HG03196 (cell line): ENCODE data around the gene SLC35F6.
"Not testable (repeated sequence)": the region's sequence is repeated elsewhere in the genome, so short reads cannot be mapped to it uniquely, and the experiment has no call there.

Experiments
- ATAC-seq: cut with Tn5 transposase; IDR thresholded peaks from one replicate; pipeline ENCODE4 v1.9.1; 2021; ENCODE audit not compliant: unreplicated experiment

SLC35F6 gene

DNA sequence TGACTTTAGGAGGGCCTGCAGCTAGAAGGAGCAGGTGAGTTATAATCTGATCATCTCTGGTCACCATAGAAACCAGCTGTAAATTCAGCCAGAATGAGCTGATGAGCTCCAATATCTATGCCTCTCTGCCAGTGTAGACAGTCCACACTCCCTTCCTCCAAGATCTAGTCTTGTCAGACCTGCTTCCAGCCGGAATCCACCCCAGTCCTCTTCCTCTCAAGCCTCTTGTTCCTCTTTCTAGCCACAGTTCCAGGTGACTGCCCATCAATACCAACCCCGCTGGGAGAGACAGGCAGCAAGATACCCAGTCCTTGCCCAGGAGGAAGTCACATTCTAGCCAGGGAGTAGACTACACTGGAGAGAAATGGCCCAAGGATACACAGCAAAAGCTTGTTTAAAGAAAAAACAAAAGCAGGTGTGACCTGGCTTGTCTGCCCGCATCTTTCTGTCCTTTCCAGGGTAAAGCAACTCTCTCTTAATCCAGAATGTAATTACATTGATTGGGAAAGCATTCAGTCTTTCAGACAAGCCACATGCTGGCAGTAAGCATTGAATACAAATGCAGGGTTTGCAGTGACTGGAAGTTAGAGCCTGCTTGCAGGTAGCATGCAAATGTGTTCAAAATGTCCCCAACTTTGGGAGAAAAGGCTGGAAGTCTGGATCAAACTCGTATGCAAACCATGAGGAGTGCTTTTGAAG, 9.0 kb upstream of the SLC35F6 start:
- ATAC-seq, result no peak

DNA sequence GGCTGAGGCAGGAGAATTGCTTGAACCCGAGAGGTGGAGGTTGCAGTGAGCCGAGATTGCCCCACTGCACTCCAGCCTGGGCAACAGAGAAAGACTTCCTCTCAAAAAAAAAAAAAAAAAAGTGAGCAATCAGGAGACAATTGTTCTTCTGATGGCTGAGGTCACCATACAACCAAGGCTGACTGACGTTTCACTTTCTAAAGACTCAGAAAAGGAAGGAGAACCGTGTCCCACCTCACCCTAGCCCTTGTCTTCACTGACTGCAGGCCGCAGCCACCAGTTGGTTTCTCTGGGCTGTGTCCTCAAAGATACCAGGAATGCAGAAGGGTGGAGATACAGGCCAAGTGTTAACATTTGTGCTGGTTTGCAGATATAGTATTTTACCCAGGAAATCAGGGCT, 7.7 kb upstream of the SLC35F6 start:
- no peak for ATAC-seq

DNA sequence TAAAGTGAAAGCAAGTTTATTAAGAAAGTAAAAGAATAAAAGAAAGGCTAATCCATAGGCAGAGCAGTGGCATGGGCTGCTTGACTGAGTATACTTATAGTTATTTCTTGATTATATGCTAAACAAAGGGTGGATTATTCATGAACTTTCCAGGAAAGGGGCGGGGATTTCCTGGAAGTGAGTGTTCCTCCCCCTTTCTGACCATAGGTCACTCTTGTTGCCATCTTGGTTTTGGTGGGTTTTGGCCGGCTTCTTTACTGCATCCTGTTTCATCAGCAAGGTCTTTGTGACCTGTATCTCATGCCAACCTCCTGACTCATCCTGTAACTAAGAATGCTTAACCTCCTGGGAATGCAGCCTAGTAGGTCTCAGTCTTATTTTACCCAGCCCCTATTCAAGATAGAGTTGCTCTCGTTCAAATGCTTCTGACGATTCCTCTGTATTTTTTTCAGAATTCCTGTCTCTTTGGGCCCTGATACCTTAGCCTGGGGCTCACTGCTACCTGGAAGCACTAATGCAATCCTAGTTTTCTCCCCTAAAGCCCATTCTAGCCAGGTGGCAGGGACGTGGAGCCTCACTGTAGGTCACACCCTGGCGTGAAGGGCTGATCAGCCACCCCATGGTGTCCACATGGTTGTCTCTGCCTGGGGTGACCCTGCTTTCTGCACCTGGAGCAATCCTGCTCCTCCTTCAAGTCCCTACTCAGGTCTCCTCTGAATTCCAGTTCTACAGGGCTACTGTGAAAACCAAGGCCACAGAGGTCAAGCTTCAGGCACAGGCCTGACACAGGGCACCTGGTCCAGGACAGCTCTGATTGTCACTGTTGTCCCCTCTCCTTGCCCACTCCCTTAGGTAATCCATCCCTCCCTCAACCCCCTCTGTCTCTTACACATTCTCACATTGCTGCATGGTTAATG, 6.0 kb upstream of the SLC35F6 start:
- ATAC-seq, result no peak

- ATAC-seq, result no peak
Measured at GRCh38 chr2:26758790-26759321, 5.2 kb upstream of the SLC35F6 start.

DNA sequence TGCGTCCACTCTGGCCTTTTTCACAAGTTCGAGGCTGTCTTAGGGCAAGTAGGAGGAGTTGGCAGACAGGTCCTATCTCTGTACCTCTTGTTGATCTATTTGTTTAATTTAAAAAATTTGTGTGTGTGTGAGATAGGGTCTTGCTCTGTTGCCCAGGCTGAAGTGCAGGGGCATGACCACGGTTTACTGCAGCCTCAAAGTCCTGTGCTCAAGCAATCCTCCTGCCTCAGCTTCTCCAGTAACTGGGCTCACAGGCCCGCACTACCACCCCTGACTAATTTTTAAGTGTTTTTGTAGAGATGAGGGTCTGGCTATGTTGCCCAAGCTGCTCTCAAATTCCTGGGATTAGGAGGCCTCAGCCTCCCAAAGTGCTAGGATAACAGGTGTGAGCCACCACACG, 4.2 kb upstream of the SLC35F6 start:
- no peak for ATAC-seq

- not testable (repeated sequence) for ATAC-seq
Measured at GRCh38 chr2:26760991-26761390, 3.1 kb upstream of the SLC35F6 start.

- ATAC-seq, result no peak
Measured at GRCh38 chr2:26763019-26763418, 1.1 kb upstream of the SLC35F6 start.

DNA sequence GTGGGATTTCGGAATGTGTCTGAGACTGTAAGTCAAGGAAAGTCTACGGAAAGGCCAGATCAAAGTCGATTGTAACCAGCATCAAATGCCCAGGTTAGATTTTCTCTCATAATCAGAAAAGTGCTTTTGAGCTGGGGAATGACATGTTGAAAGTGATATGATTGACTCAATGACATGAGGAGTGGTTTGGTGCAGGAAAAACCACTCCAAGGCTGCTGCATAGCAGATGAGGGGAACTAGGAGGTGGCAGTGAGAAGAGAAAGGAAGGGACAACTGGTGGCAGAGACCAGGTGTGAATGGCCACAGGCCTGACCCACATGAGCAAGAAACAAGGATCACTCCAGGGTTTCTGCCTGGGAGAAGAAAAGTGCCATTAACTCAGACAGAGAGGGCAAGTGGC, 822 bp downstream of the SLC35F6 start:
- ATAC-seq, result no peak

DNA sequence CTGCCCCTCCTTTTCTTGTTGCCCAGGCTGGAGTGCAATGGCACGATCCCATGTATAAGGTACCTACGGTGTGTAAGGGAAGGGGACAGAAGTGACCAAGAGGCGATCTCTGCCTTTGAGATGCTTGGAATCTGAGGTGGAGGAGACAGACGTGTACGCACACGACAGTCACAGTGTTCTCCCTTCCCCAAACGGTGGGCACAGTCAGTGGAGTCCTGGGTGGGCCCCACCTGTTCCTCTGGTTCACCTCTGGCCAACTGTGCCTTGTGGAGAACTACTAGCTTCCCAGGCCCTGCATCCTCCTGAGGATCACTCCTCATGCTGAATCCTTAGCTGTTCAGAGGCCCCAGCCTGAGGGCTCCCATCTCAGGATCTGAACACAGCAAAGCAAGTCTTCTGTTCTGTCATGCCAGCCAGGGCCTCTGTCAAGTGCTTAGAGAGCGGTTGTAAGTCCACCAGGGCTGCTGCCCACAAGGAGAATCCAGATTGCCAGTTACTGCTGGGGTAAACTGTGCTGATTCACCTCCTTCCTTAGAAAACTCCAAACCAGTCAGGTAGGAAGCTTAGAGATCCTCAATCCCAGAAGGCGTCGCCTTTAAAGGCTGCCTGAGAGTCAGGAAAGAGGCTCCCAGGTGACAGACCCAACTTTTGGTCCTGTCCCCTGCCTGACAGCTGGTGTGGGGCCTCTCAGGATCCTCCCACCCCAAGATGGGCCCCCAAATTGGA, 1.6 kb downstream of the SLC35F6 start:
- ATAC-seq, result no peak

DNA sequence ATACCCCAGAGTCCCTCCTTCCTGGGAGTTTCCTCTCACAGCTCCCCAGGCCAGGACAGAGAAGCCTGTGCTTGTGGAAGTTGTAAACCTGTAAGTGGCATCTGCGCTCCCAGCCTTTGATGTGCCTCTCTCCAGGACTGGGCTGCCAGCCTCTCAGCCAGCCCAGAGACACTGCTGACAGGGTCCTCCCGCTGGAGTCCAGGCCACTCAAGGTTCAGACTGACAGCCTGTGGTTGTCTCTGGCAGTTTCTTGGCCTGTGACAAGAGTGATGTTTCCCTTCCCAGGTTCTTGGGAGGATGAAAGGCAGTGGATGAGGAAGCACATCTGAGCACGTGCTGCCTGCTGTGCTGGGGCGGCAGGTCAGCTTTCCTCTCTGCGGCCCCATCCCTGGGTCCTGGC, 3.0 kb downstream of the SLC35F6 start:
- no peak for ATAC-seq

DNA sequence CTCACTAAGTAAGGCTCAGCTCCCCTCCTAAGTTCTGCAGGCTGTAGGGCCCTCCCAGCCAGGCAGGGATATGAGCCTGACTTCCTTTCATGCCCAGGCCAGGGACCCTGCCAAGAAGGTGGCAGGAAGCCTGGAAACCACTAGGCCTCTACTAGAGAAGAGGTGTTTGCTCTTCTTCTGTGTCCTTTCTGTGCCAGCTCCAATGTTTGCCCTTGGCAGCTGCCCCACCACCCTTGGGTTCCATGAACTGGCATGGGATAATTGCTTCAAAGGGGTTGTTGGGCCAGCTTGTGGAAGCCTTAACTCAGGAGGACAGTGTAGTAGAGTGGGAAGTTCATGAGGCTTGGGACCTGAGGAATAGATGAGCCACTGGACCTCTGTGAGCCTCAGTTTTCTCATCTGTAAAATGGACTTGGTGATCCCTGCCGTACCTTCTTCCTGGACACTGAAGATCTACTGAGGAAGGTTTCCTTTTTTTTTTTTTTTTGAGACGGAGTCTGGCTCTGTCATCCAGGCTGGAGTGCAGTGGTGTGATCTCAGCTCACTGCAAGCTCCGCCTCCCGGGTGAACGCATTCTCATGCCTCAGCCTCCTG, 3.9 kb downstream of the SLC35F6 start:
- no peak for ATAC-seq

- no peak for ATAC-seq
Measured at GRCh38 chr2:26768759-26769088, 4.6 kb downstream of the SLC35F6 start.

GRCh38 chr2:26769089-26769761, 5.1 kb downstream of the SLC35F6 start:
- no peak for ATAC-seq

GRCh38 chr2:26770986-26771586, 7.0 kb downstream of the SLC35F6 start:
- no peak for ATAC-seq

DNA sequence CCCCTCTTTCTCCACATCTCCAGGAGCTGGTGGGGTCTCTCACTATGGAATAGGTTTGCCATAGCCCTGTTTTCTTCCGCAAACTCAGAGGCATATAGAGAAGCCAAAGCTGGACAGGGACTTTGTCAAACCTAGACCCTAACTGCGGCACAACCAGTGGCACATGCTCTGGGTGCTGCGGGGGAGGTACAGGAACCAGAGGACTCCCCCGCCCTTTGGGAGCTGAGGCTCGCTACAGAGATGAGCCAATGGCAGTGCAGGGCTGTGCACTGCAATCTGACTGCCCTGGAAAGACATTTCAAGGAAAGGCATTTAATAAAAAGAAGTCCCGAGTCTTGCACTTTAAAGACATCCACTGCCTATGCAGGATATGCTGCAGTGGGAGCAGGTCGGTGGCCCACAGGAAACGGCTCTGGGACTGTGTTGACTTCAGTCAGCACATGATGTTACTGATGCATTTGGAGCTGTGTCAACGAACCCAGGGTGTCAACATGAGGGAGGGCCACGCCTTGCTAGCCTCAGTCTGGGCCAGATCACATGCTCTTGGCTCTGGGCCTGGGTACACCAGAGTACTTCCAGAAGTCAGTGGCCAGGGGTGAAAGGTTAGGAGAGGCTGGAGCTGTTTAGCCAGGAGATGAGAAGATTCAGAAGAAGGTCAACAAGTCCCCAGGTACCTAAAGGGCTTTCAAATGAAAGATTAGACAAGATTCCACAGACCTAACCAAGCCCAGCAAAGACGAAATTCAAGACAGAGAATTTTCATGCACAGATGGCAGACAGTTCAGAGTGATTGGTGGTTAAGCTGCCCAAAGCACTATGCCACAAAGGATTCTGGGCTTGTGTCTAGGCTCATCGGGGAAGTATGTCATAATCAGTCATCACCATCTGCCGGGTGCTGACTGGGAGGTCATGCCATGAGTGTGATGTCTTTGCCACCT, 8.2 kb downstream of the SLC35F6 start:
- ATAC-seq, result no peak

DNA sequence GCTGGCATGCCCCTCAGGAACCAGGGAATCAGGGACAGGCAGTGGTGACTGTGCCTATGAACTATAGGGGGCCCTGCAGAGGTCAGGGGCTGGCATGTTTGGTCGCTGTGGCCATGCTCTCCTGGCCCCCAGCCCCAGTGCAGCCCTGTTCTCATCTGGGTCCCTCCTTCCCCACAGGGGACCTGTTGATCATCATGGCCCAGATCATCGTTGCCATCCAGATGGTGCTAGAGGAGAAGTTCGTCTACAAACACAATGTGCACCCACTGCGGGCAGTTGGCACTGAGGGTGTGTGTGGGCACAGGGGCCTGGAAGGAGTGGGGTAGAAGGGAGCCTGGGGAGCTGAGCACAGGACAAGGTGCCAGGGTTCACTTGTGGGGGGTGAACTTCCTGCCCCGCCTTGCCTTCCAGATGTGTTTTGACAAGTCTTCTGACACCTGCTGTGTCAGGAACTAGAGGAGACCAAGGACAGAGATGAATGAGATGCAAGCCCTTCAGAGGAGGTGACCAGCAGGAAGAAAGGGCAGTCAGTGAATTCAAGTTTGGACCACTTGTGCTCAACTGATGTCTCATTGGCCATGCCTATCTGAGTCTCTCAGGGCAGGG, 12.2 kb downstream of the SLC35F6 start:
- no peak for ATAC-seq

DNA sequence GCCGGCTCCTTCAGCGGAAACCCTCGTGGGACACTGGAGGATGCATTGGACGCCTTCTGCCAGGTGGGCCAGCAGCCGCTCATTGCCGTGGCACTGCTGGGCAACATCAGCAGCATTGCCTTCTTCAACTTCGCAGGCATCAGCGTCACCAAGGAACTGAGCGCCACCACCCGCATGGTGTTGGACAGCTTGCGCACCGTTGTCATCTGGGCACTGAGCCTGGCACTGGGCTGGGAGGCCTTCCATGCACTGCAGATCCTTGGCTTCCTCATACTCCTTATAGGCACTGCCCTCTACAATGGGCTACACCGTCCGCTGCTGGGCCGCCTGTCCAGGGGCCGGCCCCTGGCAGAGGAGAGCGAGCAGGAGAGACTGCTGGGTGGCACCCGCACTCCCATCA, 14.0 kb downstream of the SLC35F6 start:
- ATAC-seq, result no peak

DNA sequence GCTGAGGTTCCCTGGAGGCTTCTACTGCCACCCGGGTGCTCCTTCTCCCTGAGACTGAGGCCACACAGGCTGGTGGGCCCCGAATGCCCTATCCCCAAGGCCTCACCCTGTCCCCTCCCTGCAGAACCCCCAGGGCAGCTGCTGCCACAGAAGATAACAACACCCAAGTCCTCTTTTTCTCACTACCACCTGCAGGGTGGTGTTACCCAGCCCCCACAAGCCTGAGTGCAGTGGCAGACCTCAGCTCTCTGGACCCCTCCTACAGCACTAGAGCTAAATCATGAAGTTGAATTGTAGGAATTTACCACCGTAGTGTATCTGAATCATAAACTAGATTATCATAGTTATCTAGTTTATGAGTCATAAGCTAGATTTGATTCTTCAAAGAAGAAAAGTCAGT, 14.4 kb downstream of the SLC35F6 start:
- ATAC-seq, result no peak
